ENCODE data around the gene KRT28.
A peak's percentile ranks its signal among the peaks of the same experiment; 100 is the strongest.
"Not testable (repeated sequence)": the region's sequence is repeated elsewhere in the genome, so short reads cannot be mapped to it uniquely, and the experiment has no call there.

KRT28 gene

DNA sequence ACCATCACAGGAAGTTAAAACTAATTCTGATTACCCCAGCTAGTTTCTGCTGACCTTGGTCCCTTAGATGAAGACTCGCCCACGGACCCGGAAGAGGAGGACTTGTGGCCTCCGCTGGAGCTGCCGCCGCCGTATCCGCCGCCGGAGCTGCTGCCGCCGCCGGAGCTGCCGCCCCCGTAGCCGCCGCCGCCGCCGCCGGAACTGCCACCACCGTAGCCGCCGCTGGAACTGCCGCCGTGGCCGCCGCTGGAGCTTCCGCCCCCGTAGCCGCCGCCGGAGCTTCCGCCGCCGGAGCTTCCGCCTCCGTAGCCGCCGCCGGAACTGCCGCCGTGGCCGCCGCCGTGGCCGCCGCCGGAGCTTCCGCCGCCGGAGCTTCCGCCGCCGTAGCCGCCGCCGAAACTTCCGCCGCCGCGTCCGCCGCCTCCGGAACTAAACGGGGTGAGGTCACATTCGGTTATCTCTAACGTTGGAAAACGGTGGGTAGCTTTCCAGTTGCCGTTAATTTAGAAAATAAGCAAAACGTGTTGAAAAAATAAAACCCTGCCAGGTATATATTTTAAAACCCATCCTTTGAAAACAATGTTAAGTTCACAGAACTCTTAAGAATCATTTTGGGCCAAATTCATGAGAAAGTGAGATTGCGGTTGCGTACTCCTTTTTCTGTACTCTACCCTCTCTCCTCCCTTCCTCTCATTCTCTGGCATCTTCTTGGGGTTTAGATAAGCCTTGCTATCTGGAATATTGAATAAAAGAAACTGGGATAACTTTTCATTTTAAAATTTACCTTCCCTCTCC, 19.2 kb upstream of the KRT28 start:
- DNase-seq (ENCODE audit: low spot score), result peak; percentile 84

DNA sequence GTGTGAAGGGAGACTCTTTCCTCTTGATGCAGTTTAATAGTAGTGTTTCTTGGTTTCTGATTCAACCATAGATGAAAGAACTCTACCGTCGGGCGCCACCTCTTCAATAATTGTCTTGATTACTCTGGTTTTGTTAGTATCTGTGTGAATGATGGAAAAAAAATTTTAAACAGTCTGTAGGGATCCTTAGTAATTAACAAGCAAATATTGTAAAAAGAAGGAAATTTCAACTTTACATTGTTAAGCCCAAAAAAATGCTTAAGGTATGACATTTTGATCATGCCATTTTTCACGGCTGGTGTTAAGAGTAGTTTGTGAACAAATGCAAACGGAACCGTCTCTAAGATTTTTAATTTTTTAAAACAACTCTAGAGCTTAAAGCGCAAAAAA, 18.6 kb upstream of the KRT28 start:
- peak; percentile 18 for DNase-seq (ENCODE audit: low spot score)

DNA sequence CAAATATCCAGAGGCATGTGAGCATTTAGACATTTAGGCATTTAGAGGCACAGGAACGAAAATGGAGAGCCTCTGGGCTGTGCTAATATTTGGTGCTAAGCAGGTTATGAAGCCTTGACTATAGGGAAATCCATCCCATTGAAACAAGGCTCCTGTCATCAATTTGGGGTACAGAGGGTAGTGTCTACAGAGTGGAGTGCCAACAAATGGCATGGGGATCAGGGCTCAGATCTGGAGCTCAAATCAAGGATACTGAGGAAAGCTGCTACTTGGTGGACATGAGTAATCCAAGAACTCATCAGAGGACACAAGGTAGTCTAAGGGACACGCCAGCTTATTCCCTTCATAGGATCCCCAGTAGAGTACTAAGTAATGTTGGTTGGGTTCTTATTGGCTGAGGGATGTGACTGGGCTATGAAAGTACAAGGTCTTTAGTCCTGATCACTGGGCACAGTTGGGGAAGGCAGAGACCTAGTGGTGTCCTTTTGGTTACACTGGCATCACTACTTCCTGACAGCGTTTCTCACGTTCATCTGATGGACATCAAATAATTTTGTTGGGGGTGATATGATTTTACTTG, 17.4 kb upstream of the KRT28 start:
- no peak for DNase-seq (ENCODE audit: low spot score)

DNA sequence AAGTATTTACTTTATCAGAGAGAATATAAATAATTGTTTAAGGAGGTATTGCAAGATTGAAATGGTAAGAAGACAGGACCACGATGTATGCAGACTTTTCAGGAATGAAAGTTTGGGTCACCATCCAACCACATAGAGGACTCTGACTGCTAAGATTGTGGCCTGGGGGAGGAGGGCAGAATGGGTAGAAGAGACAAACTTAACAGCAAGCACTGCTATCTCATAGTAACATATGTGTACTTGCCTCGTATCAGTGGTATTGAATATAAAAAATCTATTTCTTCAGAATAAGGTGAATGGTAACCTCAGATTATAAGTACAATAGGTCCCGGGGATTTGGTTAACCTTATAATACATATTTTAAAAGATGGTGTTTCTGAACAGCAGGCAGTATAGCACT, 16.8 kb upstream of the KRT28 start:
- no peak for DNase-seq (ENCODE audit: low spot score)

DNA sequence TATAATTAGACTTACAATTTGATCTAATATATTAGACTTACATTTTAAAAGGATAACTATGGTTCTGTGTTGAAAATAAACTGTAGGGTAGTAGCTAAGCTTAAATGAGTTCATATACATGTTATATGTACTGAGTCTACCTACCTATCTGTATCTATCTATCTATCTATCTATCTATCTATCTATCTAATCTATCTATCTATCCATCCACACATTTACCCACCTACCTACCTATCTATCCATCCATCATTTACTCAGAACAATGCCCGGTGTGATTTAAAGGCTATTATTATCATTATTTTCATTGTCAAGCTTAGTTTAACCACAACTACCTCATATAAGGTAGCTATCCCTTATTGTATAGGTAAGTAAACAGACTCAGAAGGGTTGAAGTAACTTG, 15.6 kb upstream of the KRT28 start:
- DNase-seq (ENCODE audit: low spot score), result no peak

DNA sequence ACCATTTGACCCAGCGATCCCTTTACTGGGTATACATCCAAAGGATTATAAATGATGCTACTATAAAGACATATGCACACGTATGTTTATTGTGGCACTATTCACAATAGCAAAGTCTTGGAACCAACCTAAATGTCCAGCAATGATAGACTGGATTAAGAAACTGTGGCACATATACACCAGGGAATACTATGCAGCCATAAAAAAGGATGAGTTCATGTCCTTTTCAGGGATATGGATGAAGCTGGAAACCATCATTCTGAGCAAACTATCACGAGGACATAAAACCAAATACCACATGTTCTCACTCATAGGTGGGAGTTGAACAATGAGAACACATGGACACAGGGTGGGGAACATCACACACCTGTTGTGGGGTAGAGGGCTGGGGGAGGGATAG, 14.9 kb upstream of the KRT28 start:
- not testable (repeated sequence) for DNase-seq (ENCODE audit: low spot score)

DNA sequence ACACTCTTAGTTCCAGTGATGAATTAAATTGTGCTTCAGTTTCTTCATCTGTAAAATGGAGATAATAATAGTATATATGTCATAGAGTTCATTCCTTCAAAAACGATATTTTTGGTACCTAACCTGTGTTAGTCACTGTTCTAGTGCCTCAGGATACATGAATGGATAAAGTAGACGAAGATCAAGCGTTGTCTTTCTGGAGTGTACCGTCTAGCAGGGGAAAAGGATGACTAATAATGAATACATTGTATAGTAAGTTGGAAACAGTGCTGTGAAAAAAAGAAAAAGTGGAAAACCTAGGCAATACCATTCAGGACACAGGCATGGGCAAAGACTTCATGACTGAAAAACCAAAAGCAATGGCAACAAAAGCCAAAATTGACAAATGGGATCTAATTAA, 14.0 kb upstream of the KRT28 start:
- DNase-seq (ENCODE audit: low spot score), result peak; percentile 10

DNA sequence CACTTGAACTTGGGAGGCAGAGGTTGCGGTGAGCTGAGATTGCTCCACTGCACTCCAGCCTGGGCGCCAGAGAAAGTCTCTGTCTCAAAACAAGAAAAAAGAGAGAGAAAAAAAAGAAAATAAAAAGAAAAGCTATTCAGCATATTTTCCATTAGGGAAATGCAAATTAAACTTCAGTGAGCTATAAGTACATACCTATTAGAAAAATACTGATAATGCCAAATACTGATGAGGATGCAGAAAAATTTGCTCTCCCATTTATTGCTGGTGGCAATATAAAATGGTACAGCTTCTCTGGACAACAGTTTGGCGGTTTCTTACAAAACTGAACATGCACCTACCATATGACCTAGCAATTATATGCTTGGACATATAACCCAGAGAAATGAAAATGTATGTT, 12.9 kb upstream of the KRT28 start:
- no peak for DNase-seq (ENCODE audit: low spot score)

DNA sequence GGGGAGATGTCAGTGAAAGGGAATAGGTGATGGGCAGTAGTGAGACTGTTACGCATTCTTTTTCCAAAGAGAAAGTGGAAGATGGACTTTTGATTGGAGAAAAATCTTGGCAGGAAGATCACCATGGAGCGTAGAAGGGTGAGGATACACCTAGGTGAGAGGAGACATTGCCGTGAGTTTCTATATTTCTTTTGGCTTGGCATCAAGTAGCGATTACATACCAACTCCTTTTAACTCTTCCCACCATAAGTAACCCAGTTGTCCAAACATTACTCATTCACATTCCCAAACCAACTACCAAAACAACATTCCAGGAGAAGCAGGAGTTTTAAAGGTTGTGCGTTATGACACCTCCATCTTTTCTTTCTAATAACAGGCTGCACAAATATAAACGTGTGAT, 10.7 kb upstream of the KRT28 start:
- no peak for DNase-seq (ENCODE audit: low spot score)

DNA sequence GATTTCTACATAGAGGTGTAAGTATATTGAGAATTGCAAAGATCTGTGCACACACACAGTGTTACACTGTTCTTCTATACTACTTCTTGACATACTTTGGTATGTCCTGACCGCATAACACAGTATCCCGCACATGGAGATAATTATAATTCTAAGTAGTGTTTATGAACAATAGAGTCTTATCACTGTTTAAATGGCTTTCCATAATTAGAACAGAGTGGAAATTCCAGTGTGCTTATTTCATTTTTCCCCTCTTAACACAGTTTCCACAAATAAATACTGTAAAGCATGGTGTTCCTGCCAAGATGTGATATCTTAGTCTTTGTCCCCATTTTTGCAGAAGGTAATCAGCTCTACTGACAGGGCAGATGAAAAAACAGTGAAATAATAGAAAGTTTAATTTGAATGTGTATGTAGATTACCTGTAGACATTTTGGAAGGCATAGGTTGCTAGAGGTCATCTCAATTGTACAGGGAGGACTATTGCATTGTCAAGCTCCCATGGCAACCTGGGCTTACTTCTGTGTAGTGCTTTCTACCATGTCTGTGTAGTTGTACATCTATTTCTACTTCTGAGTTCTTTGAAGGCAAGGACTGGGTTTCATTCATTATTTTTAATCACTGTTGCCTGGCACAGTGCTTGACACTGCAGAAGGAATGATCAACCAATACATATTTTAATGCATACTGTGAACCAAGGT, 10.1 kb upstream of the KRT28 start:
- DNase-seq (ENCODE audit: low spot score), result no peak

DNA sequence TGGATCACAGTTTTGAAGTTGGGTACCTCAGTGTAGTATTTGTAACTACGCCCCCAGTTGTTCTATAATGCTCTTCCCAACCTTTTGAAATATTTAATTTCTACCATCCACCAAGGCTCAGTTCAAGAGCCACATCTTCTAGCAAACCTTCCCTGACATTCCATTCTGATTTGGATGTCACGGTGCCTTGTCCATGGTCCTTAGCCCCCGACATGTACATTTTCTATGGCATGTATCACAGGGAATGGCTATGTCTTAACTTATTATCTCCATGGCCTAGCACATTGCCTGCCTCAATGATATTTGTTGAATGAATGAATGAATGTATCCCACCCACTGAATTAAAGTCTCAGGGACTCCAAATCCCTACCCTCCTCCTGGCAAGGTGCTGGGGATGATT, 6.4 kb upstream of the KRT28 start:
- DNase-seq (ENCODE audit: low spot score), result no peak

DNA sequence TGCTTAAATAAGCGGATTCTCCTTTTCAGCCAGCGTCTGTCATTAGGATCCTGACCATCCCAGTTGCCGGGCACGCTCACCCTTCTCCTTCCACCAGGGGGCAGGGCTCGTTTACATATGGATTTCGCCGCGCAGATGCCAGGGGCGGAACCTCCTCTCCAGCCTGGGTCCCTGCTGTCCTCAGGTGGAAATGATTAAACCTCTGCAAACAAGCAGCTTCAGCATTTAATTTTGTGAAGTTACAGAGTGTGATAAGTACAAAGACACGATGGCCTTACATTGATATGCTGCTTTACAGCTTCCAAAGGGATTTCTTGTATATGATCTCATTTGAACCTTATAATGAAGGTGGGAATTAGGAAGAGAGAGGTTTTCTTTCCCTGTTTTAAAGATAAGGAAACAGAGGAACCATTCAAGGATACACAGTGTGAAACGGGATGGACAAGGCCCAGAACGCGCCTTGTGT, 3.9 kb upstream of the KRT28 start:
- peak; percentile 73 for DNase-seq (ENCODE audit: low spot score)

DNA sequence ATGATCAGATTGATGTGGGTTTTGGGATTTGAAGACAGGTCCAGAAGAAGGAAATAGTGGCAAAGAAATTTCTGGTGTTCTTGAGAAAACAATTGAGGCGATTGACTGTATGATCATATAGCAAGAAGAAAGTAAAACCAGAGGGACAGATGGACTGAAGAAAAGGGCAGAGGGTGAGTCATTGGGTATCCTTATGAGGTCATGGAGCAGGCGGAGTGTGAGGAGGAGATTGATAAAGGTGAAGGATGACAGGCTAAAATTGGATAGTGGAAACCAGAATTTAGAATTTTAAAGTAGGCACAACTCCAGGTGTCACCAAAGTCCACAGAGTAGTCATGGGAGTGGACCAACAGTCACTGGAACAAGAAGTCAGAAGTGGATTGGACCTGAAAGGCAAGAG, 1.4 kb upstream of the KRT28 start:
- DNase-seq (ENCODE audit: low spot score), result no peak

DNA sequence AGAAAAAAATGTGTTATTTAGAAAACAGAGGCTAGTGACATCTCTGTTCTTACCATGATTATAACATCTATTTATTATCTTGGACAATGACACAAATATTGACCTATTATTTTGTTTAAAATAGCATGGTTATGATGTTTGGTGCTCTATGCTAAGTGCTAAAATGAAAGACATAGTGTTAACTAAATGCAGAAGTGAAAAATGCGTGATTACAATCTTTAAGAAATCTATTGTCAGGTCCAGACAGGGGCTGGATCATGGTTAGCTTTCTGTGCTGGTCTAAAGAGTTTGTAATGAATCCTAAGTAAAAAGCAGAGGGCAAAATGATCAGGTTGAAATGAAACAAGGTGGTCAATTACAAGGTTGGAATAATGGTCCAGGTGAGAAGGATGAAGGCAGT, 622 bp upstream of the KRT28 start:
- DNase-seq (ENCODE audit: low spot score), result no peak

DNA sequence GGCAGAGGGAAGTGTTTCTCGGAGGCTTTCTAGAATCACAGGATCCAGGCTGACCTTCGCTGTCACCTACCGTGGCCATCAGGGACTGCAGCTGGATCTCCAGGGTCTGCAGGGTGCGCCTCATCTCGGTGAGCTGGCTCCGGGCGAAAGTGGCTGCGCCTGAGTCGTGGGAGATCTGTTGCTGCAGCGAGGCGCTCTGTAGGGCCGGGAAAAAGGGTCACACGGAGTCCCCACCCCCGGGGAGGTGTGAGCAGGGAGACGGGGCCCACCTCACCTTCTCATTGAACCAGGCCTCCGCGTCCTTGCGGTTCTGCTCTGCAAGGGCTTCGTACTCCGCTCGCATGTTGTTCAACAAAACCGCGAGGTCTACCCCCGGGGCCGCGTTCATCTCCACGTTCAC, 2.9 kb downstream of the KRT28 start:
- no peak for DNase-seq (ENCODE audit: low spot score)

DNA sequence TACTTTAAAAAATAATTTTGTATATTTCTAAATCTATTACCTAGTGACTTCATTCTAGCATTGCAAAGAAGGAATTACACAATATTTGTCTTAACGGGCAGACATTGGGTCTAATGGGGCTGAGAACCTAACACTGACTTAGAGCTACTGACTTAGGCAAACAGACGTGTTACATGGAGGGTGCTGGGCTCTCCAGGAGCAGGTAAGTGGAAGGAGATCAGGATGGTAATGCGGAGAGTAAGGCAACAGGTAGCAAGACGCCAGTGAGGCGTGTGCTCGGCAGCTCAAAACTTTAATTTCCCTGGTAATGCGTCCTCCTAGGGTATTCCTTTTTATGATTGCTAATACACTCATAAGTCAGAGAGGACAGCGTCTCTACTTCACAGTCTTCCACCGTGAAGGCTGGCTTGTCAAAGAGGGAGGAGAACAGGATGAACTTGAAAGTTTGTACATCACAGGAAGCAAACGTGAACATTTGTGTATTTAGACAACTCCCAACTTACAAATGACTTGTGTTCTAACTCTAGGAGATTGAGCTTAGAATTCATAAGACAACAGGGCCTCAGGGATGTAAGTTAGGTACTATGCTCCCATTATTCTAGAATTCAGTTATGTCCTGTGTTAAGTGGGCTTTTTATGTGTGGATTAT, 4.6 kb downstream of the KRT28 start:
- no peak for DNase-seq (ENCODE audit: low spot score)

DNA sequence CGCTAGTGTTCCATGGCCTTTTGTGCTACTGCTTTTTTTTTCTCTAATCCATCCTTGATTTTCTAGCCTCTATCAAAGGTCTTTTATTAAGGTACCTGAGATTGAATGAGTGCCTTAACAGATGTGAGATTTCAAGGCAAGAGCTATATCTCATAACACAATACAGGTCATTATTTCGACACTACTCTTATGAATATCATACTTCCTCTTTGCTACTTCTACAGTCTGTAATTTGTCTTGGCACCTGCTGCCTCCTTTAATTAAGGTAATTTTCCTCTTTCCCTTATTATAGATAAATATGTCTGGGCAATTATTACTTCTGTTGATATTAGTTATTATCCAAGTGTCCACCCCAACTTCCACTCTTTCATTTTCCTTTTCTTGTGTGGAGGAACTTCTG, 5.3 kb downstream of the KRT28 start:
- DNase-seq (ENCODE audit: low spot score), result no peak

DNA sequence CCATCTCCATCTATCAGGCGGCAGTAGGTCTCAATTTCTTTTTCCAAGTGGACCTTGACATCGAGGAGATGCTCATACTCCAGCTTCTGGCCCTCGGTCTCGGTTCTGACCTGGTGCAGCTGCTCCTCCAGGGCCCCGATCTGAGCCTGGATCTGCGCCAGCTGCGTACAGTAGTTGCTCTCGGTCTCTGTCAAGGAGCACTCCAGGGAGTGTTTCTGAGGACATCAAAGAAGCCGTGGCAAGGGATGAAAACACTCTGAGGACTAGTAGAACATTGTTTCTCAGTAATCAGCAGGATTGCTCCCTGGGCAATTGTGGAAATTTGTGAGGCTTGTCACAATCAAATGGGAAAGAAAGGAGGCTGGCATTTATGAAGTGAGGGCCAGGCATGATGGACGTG, 5.9 kb downstream of the KRT28 start:
- no peak for DNase-seq (ENCODE audit: low spot score)

DNA sequence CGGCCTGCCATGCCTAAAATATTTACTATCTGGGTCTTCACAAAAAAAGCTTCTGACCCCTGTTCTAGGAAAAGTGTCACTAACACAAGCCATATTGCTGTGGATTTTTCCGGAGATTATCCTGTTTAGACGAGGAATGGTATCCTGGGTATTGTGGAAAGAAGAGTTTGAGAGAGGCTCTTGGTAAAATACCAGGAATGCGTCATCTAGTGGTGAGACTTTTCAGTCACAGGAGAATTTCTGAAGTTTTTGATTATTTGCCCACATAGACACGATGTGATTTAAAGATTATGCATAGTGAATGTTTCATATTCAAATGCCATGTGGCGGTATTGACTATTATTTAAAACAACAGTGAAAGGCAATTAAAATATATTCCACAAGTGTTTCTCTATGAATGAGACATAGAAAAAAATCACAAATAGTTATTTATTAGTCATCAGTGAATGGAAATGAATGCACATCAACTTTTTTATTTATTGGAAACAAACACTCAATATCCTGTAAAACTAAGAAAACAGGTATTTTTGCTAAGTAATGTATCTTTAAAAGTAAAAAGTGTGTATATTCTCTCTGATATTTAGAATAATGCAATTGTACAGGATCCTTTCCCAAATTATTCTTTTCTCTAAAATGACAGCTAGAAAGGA, 7.8 kb downstream of the KRT28 start:
- DNase-seq (ENCODE audit: low spot score), result peak; percentile 14

DNA sequence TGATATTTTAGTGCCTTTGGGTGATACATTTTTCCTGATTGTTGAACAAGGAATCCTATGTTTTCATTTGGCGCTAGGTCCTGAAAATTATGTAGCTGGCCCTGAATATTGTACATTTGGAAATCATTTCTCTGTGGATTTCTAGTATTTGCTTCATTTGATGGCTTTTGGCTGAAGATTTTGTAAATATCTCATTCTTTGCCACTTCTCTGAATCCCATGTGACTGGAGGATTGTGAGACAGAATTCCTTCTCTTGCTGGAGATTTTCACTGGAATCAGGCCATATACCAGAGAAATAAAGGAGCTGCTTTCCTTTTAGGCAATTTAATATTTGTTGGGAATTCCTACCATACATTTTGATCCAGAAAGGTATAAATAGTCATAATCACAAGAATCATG, 8.6 kb downstream of the KRT28 start:
- no peak for DNase-seq (ENCODE audit: low spot score)

DNA sequence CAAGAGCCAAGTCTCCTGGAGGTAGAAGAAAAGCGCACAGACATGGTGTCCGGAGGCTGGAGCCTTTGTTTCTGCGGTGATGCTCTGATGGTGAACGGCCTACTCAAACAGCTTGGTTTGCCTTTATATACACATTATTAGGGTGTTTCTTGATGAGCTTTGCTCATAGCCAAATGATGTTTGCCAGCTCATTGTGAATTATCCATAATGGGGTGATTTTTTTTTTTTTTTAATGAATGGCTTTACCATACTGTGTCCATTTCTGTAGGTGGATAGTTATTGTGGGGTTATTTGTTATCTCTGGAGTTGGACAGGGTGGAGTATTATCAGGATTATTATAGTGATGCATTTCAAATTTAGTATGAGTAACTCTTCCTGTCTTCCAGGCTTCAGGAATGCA, 17.3 kb downstream of the KRT28 start, which contains the start of gene KRT27:
KRT27 (minus strand) TSS at position 101 of the 400 bp plus-strand sequence; CDS start at position 44, 57 bp downstream.
- no peak for DNase-seq (ENCODE audit: low spot score)
